Muscle of arm (tissue), 12 donors: ENCODE measurements around the gene LNP1. TPM values are rescaled to one million over a fixed set of nuclear protein-coding genes. Genes with fewer than 3 reads are reported as not detected.
"Not testable (repeated sequence)": the region's sequence is repeated elsewhere in the genome, so short reads cannot be mapped to it uniquely, and the experiment has no call there.

Source experiments
- DNase-seq: peaks from one replicate; pipeline ENCODE4 v3.0.0-alpha.2; 2013
- polyA plus RNA-seq, 12 donors: library from polyadenylated mRNA; unstranded; fragments of 120-200 nt; gene quantifications; one replicate each; pipeline ENCODE4 v1.2.1, GENCODE V29; 2013; ENCODE audit not compliant: insufficient read length in 12 of 12

LNP1 gene
- polyA plus RNA-seq, 12 donors, result 4.7 to 7.8 (median 7.0) TPM; not detected in 1

DNA sequence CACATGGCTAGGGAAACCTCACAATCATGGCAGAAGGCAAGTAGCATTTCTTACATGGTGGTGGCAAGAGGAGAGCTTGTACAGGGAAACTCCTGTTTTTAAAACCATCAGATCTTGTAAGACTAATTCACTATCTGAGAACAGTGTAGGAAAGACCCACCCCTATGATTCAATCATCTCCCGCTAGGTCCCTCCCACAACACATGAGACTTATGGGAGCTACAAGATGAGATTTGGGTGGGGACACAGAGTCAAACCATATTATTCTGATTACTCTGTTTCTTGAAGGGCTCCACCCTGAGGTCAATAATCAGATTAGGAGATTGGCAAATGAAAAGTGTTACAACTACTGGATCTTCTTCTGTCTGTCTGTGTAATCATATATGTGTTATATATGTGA is 69.6 kb downstream of the LNP1 start:
- DNase-seq, result no peak

DNA sequence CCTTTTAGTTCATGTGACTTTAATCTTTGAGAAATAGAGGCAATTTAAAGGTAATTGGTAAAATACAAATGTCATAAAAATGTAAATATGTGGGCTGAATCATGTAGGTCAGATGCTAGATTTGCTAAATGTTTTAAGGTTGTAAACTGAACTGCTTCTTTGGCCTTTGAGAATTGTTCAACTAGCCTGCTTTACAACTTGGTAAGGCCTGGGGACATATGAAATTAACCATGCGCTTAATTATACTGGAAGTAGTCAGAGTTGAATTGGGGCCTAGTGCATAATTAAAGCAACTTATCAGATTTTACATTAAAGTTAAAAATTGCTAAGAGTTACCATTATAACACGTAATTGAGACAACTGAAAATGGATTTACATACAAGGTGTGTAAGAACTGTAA is 70.1 kb downstream of the LNP1 start:
- DNase-seq, result no peak

DNA sequence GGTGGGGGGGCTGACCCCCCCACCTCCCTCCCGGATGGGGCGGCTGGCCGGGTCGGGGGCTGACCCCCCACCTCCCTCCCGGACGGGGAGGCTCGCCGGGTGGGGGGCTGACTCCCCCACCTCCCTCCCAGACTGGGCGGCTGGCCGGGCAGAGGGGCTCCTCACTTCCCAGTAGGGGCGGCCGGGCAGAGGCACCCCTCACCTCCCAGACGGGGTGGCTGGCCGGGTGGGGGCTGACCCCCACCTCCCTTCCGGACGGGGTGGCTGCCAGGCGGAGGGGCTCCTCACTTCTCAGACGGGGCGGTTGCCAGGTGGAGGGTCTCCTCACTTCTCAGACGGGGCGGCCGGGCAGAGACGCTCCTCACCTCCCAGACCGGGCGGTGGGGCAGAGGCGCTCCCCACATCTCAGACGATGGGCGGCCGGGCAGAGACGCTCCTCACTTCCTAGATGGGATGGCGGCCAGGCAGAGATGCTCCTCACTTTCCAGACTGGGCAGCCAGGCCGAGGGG is 76.6 kb downstream of the LNP1 start:
- DNase-seq, result not testable (repeated sequence)

DNA sequence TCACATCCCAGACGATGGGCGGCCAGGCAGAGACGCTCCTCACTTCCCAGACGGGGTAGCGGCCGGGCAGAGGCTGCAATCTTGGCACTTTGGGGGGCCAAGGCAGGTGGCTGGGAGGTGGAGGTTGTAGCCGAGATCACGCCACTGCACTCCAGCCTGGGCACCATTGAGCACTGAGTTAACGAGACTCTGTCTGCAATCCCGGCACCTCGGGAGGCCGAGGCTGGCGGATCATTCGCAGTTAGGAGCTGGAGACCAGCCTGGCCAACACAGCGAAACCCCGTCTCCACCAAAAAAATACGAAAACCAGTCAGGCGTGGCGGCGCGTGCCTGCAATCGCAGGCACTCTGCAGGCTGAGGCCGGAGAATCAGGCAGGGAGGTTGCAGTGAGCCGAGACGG is 77.2 kb downstream of the LNP1 start:
- not testable (repeated sequence) for DNase-seq

DNA sequence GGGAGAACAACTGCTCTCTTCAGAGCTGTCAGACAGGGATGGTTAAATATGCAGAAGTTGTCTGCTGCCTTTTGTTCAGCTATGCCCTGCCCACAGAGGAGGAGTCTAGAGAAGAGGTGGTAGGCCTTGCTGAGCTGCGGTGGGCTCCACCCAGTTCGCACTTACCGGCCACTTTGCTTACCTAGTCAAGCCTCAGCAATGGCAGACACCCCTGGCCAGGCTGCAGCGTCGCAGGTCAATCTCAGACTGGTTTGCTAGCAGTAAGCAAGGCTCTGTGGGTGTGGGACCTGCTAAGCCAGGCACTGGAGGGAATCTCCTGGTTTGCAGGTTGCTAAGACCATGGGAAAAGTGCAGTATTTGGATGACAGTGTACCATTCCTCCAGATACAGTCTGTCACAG is 78.7 kb downstream of the LNP1 start:
- DNase-seq, result no peak

DNA sequence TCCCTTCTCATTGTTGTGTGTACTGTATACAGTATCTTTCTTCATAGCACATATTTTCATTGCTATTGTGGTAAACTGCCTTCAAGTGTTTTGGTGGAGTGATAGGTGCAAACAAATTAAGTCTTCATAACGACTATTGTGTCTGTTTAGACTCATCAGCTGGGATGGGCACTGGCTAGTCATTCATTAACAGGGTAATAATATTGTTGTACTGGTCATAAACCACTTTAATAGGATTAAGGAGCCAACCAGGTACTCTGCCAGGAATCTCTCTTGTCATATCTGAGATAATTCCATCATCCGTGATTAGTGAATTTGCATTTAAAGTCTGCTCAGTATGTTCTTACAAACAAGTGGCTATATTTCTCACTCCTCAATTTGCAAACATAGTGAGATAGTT is 80.8 kb downstream of the LNP1 start:
- DNase-seq, result no peak

DNA sequence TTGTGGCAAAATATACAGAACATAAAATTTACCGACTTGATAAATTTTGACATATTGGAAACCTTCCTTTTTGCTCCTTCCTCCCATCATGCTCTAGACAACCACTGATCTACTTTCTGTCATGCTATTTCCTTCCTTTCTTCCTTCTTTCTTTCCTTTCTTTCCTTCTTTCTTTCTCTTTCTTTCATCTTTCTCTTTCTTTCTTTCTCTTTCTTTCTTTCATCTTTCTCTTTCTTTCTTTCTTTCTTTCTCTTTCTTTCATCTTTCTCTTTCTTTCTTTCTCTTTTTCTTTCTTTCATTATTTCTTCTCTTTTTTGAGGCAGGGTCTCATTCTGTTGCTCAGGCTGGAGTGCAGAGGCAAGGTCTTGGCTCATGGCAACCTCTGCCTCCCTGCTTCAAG is 82.2 kb downstream of the LNP1 start:
- no peak for DNase-seq

DNA sequence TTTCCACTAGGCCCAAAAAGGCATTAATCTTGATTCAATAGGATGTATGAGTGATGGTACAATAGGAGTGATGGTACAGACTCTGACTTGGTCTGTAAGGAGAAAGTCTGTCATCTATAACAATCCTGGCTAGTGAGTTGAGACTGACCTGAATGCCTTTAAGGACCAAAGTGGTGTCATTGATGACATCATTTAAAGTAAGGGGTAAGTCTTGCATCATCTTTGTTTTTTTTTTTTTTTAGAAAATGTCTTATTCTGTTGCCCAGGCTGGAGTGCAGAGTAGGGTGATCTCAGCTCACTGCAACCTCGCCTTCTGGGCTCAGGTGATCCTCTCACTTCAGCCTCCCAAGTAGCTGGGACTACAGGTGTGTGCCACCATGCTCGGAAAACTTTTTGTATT is 85.5 kb downstream of the LNP1 start:
- no peak for DNase-seq

DNA sequence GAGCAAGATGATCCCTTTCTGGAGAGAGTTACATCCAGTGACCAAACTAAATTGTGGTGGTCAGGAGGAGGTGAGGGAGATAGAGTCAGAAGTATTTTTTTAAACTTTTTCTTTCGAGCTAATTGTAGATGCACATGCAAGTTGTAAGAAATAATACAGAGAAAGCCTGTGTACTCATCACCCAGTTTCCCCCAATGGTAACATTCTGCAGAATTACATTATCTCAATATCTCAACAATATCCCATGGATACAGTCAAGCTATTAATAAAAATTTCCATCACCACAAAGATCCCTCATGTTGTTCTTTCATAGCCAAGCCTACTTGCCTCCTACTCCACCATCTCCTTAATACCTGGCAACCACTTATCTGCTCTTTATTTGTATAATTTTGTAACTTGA is 87.8 kb downstream of the LNP1 start:
- DNase-seq, result no peak

DNA sequence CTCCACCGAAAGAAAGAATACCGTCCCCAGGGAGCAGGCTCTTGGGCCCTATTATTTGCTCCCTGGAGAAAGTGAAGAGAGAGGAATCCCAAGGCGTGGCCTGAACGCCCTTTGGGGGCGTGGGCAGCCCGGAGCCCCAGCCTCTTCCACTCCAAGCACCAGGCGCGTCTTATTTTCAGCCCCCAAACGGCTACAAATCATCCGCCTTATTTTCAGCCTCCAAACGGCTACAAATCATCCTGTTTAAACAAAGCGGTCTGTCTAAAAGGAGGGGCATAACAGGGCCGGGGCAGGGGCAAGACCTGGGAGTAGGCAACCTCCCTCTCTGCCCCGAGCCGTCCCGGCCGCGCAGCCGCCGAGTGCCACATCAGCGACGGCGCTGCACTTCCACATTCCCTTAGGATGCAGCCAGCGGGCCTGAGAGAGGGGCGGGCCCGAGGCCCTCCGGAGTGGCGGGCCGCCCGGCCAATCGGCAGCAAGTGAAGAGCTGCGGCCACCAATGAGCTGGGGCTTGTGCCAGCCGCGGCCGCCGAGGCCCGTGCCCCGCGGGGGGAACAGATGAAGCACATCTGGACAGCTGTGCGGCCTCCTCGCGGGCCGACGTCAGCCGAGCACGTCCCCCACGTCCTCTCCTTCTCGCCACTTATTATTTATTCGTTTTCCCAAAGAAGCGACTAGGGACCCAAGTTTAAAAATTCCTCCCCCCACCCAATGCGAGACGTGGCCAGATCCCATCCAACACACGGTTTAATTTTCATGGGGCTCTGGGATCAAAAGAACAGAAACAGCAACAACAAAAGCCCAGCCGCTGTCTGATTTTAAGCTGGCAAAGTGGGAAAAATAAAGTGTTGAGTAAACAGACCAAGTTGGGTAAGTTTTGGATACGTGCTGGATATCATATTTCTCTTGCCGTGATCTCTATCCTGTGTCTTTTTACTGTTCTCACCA is 91.0 kb downstream of the LNP1 start, which contains the start of gene TMEM45A:
TSS of gene TMEM45A (plus strand) at position 561 of the 948 bp plus-strand sequence. CDS start 62,593 bp downstream, outside the sequence.
- DNase-seq, result peak; percentile 93

DNA sequence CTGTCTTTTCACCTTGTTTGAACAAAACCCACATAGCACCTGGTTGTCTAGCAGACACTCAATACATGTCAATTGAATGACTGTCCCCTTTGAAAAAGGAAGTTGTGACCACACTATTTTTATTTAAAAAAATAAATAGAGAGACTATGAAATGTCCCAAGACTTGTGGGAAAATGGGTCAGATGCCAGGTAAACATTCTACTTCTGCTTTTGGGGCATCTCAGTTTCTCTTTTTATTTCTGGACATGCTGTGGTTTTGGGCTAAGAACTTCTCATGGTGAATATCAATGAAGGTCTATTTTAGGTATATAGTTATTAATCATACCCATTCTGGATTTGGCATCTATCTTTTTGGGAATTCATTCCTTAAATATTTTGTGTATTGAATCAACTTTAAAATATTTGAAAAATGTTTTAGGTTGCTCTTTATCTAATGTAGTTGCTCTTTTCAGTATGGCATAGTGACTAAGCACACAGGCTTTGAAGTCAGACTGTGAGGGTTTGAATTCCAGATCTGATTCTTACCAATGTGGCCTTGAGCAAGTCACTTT is 95.4 kb downstream of the LNP1 start:
- DNase-seq, result no peak

DNA sequence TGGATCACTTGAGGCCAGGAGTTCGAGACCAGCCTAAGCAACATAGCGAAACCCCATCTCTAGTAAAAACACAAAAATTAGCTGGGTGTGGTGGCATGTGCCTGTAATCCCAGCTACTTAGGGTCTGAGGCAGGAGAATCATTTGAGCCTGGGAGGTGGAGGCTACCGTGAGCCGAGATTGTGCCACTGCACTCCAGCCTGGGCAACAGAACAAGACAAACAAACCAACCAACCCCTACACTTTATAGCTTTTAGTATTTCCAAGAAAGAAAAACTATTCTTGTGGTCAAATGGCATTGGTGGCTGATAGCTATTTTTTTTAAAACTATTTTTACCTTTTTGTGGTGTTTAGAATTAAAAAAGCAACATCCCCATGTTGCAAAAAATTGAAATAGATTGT is 98.3 kb downstream of the LNP1 start:
- no peak for DNase-seq

DNA sequence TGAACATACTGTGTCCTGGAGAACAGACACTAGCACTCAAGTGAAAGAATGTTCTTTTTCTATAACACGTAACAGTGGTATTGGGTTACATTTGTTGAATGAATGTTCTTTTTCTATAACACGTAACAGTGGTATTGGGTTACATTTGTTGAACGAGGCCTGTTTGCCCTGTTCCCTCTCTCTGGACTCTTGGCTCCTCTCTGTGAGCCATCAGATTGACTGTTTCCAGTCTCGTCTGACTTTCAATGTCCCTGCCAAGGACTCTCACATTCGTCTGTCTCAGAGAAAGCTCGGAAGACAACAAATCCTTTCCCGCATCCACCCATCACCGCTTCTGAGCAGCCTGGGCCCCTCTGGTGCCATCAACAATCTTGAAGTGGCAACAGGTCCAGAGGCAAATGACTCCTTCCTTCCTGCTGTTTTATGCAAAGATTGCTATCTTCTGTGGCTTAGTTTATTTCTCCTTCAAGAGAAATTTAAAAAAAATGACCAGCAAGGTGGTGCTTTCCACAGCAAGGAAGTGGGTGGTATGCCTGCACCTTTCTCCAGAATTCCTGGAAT is 99.1 kb downstream of the LNP1 start:
- no peak for DNase-seq

DNA sequence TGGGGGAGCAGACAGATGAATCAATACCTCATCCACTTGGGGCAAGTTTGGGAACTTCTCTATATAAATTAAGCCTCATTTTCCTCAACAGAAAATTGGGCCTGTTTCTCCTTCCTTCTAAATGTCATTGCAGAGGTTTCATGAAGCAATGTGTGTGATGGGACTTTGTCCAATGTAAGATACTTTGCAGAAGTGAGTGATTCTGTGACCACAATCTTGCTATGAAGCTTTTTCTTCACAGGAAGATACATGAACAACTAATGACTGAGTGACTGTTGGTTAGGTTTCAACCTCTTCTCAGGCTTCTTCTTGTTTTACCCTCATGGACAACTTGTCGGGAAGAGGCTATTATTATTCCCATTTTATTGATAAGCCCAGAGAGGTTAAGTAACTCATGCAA is 102.1 kb downstream of the LNP1 start:
- no peak for DNase-seq

Other genes starting within 250 kb of the LNP1 start
- gene TBC1D23, start 140.5 kb upstream of the LNP1 start, polyA plus RNA-seq, result 10 to 100 TPM in 11 of 12 donors, not detected in 1; 31.7 to 45.6 (median 38.2) TPM
- 10 to 100 TPM in 11 of 12 donors, not detected in 1; 22.0 to 44.4 (median 29.3) TPM for gene NIT2, start 66.8 kb upstream of the LNP1 start, polyA plus RNA-seq
- gene TOMM70, start 450 bp upstream of the LNP1 start, polyA plus RNA-seq, result 10 to 100 TPM in 11 of 12 donors, not detected in 1; 48.2 to 77.6 (median 64.3) TPM
- 10 to 100 TPM in 11 of 12 donors, not detected in 1; 14.1 to 50.3 (median 20.5) TPM for gene TMEM45A, start 91.1 kb downstream of the LNP1 start, polyA plus RNA-seq
- 1 to 10 TPM in 1 of 12 donors, under 1 TPM in 1, not detected in 10; 0.21 to 6.7 TPM for gene ADGRG7, start 208.1 kb downstream of the LNP1 start, polyA plus RNA-seq